HG03575 (cell line): ENCODE results near the gene CREG2.

Source experiments
- ATAC-seq: cut with Tn5 transposase; IDR thresholded peaks from one replicate; pipeline ENCODE4 v1.9.1; 2021; ENCODE audit not compliant: unreplicated experiment, insufficient number of reproducible peaks, low FRiP score; ENCODE audit errors: extremely low read depth

Gene CREG2

DNA sequence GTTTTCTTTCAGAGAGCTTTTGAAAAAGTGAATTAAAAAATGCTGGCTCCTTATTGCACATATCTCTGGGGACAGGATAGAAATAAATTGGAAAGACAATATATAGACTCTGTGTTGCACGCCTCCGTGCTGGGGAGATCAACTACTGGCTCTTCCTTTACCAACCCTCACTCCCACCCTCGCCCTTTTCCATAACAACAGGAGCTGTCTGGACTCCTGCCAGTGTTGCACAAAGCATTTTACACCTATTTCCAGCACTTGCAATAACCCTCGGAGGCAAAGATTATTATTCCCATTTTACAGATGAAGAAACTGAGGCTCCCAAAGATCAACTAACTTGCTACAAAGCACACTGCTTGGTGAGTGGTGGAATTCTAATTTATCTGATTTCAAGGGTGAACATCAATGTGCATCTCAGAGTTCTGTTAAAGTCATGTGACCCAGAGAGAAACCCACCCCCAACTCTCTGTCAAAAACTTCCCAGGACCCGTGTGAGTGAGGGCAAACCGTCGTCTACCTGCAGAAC lies 4.2 kb downstream of the CREG2 start:
- ATAC-seq, result no peak

DNA sequence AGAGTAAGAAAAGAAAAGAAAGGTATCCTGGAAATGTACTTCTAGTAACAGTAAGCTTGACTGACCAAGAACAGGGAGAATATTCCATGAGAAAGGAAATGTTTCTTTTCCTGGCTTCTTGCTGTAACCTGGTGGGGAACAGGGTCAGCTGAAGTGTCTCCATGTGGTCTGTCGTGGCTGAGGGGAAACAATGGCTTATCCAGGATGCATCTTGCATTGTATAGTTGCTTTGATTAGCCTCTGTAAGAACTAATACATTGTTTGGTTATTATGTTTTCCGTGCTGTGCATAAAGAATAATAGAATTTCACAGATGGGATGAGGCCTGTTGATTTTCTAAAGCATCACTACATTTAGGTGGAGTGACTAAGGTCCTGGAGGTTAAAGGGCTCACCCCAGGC lies 4.9 kb downstream of the CREG2 start:
- ATAC-seq, result no peak

DNA sequence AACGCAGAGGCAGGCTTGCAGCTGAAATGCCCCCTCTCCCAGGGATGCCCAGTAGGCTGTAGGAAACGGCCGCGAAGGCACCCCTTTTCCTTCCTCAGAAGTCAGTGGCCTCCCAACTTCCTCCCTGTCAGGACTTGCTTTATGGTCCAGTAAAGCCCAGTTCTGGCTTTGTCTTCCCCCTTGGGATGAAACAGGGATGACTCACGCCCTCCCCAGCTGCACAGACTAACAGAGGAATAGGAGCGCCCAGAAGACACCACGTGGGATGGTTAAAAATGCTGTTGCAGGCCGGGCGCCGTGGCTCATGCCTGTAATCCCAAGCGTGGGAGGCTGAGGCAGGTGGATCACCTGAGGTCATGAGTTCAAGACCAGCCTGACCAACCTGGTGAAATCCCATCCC lies 6.9 kb downstream of the CREG2 start:
- ATAC-seq, result no peak

DNA sequence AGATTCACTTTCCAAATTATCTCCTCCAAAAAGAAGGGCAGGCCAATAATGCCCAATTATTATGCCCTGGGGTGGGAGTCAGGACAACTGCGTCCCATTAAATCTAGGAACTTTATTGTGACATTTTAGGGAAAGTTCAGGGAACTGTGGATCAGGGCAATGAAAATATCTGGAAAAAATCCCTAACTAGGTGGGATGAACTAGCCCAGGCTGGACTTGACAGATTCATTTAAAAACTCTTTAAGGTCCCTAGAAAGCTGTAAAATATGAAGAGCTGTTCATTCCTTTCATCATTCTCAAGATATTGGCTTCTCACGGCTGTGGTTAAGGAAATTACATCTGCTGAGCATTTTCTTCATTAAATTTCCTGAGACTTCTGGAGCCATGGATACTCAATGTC lies 8.2 kb downstream of the CREG2 start:
- no peak for ATAC-seq

DNA sequence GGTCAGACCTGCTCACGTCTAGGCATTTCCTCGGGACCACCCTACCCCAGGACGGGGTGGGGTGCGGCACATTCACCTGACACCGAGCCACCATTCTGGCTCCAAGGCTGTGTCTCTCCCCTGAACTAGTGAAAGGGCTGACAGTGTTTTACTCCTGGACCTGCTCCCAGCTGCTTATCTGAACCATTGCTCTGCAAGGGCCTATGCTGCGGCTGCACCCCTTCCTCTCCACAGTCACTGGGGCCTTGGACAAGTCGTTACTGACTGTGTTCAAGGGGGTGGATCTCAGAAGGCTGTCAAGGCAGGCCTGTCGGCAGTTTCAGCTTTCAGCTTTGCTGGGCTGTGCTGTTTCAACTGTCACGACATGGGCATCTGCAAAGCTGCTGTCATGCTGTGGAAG lies 11.7 kb downstream of the CREG2 start:
- ATAC-seq, result no peak

DNA sequence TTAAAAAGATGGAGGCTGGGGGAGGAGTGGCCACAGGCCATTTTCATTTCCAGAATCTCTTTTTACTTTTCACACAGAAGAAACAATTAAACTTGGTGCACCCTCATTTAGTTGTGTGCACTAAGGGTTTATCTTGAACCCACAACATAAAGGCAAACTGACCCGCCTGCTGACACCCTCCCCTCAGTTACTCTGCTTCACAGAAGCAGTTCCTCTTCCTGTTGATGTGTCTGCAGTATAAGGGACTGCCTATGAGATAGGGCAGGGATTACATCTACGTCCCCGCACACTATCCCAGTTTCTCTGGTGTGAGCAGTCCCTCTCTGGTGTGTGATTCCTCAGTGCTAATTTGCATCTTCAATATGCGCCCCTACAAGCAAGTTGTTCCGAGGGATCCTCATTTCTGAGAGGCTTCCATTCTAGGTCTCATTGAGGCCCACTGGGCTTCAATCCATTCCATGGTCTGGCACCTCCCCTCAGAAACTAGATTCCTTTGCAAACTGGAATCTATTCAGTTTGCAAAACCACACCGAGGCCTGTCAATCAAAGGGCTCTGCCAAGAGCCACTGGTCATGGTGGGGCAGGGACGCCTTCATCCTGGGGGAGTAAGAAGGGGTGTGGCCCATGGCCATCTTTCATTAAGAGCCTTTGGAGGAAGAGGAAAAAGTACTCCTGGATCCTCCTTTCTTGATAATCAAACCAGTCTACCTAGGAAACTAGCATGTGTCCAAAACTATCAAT lies 12.3 kb downstream of the CREG2 start:
- ATAC-seq, result no peak

DNA sequence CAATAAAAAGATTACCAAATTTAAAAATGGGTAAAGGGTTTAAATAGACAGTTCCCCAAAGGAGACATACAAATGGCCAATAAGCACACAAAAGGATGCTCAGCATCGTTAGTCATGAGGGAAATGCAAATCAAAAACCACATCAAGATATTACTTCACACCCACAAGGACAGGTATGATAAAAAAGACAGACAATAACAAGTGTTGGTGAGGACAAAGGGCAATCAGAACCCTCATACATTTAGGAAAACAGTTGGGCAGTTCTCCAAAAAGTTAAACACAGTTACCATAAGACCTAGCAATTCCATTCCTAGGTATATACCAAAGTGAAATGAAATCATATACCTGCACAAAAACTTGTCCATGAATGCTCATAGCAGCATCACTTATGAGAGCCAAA lies 14.5 kb downstream of the CREG2 start:
- no peak for ATAC-seq

DNA sequence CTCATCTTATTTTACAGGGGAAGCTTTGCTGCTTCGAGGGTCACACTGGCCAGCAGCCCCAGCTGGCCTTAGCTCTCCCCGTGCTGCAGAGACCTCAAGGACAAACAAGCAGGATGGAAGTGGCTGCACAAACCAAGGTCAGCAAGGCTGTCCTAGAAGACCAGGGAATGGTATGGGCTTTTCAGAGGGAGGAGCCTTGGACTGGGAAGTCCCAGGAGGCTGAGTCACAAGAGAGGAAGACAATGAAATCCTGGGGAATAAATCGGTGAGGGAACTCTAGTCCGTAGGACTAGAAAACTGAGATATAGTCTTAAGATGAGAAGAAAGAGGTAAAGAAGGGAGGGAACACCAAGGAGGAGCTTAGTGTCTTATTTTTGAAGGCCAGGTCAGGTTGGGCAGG lies 15.7 kb downstream of the CREG2 start:
- no peak for ATAC-seq

DNA sequence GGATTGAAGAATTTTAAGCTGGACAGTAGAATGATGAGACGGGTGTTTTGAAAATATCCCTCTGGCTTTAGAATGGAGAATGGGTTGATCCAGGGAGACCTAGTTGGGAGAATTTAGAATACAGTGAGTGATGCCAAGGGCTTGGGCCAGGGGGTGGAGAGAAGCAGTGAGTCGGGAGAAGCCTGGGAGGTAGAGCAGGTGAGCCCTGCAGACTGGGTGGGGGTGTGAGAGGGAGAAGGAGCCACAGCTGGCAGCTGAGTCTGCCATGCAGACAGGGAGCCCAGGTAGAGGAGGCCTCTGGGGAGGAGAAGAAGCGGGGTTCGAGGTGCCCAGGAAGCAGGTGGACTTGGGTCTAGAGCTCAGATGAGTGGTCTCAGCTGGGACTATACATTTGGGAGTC lies 18.2 kb downstream of the CREG2 start:
- no peak for ATAC-seq

DNA sequence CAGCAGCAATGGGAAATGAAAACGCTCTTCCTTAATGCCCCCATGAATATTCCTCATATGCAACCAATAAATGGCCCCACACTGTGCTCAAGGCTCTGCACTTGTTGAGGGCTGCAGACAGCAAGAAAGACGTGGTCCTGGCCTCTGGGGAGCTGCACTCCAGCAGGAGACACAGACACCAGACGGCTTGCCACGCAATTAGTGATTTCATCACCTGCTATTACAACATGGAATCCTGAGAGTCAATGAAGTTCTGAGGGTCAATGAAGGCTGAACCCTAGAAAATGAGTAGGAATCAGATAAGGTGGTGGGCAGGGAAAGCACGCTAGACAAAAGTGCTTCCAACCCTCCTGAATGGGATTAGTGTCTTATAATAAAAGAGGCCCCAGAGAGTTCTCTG lies 18.9 kb downstream of the CREG2 start:
- ATAC-seq, result no peak

DNA sequence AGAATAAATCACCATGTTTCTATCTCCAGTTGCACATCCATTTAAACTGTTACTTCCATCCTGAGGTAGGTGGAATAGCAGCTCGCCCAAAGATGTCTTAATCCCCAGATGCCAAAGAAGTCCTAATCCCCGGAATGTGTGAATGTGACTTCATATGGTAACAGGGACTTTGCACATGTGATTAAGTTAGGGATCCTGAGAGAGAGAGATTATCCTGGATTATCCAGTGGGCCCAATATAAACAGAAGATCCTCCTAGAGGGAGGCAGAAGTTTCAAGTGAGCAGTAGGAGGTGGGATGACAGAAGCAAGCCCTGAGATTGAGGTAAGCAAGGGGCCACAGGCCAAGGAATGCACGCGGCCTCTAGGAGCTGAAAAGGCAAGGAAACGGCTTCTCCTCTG lies 19.8 kb downstream of the CREG2 start:
- ATAC-seq, result no peak

DNA sequence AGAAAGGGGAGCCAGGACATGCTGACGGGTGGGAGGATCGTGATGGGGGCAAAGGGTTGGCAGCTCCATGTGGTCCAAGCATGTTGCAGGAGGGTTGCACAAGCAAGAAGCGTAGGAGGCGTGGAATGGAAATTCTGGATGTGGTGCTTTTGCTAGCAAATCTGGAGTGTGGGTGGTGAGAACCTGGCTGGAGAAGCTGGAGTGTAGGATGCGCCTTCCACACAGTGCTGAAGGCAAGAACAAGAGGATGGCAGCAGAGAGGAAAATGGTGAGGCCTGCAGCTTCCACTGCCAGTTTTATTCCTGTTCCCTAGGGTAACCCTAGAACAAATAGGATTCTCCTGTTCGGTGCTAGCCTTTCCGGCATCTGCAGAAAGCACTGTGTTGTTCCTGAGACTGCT lies 22.4 kb downstream of the CREG2 start:
- ATAC-seq, result no peak

DNA sequence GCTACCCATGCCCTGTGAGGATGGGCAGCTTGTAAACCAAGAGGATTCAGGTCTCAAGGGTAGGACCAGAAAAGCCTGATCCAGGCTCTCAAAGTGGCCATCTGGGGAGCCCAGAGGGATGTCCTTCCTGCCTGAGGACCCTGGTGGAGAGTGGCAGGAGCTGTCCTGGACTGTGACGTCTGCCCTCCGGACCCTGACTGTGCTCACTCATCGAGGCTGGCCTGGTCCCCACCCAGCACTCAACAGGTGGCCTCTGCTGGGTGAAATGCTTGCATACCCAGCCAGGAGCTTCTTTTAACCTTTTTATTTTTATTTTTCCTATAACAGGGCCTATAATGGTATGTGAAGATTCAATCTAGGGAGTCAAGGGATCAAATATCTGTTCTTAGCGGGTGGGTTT lies 24.5 kb downstream of the CREG2 start:
- no peak for ATAC-seq

DNA sequence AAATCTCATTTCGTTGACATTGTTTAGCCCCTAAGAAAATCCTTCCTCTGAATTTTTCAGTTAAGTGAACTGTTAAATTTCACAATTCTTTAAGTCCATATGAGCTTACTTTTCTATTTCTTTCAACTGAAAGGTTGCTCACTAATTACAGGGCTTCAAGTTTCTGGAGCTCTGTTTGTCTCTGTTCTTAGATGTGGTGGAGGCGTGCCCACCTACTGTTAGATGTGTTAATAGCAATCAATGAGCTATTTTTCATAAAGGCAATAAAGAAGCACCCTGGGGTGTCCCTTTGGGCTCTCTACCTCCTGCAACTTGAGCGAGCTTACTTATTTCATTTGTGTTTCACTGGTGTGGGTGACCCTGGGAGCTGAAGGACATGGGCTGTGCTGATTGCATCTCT lies 25.0 kb downstream of the CREG2 start:
- no peak for ATAC-seq

DNA sequence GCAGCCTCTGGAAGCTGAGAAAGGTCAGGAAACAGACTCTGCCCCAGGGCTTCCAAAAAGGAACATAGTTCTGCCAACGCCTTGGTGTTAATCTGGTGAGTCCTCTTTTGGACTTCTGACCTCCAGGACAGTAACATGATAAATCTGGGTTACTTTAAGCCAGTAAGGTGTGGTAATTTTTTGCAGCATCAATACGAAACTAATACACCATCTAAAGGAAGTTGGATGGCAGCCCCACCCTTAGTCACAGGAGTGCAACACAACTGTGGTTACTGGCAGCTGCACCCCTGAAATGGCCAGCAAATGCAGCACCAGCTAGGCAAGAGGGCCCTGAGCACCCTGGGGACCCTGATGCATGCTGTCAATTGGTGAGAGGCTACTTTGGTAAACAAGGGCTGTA lies 25.8 kb downstream of the CREG2 start:
- ATAC-seq, result no peak

DNA sequence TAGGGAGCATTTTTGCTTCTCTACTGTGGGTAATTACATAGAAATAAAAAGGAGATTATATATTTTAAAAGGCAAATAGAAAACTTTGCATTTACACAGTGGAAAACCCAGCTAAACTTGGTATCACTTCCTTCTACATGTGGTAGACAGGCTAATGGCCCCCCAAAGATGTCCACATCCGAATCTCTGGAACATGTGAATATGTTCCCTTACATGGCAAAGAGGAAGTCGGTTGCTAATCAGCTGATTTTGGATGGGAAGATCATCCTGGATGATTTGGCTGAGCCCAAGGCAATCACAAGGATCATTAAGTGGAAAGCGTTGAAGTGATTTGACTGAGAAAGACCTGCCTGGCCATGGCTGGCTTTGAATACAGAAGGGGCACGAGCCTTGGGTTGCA lies 26.2 kb downstream of the CREG2 start:
- ATAC-seq, result no peak

DNA sequence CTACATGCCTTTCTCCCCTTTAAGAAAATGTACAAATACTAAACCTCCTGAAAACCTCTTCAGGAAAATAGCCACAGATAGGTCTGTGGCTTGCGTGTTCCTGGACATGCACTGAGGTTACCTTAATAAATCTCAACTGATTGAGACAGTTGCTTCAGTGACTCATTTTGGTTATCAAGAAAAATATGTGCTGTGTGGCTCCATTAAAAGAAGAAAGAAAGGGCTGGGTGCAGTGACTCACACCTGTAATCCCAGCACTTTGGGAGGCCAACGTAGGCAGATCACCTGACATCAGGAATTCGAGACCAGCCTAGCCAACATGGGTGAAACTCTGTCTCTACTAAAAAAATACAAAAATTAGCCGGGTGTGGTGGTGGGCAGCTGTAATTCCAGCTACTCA lies 27.1 kb downstream of the CREG2 start:
- ATAC-seq, result no peak

DNA sequence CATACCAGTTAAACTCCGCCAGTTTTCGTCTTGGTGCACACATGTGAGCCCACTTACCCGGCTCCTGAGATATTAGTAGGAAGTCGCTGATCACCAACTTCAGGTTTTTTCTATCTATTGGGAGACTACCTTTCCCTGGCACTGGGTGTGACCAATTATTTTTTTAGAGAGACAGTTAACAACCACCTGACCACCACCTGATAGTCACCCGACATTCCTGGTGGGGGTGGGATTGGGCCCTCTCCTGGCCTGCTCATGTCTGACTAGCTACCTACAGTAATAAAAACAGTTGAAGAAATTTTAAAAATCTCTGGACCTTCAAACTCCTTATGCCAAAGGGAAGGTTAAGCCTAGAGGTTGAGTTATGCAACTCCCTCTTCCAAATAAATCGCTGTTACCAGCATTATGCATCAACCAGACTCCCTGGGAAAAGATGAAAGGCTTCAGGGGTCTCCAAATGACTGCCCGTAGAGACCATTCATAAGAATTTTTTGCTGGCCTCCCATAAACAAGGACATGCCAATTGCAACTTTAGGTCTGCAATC lies 27.8 kb downstream of the CREG2 start:
- ATAC-seq, result no peak

DNA sequence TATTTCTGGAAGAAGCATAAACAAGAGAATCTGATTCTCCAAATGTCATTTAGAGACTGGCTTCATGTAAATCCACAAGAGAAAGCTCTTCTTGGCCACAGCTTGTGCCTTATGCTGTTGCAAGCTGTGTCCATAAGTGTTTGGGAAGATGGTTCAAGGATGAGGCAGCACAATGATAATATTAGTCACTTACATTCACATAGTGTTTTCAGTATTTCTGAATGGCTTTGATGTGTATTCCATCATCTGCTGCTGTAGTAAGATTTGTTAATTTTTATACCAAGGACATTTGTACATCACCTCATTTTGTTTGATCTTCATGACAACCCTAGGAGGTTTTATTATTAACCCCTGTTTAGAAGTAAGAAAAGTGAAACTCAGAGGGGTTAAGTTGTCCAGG lies 29.9 kb downstream of the CREG2 start:
- ATAC-seq, result no peak

DNA sequence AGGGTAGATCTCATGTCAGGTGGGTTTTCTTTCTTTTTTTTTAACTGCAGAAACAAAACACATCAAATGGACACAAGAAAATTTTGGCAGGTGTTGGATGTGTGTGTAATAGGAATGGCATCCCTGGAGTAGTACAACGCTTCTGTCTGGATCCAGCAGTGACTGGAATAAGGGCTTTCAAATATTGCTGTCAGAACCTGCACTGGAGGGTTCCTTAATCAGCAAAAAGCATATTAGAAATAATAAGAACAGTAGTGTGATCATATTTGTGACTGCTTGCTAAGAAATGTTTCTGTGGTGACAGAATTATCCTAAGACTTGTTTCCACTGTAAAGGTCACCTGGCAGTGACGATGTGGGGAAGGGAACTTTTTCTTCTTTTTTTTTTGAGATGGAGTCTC lies 30.8 kb downstream of the CREG2 start:
- ATAC-seq, result no peak

DNA sequence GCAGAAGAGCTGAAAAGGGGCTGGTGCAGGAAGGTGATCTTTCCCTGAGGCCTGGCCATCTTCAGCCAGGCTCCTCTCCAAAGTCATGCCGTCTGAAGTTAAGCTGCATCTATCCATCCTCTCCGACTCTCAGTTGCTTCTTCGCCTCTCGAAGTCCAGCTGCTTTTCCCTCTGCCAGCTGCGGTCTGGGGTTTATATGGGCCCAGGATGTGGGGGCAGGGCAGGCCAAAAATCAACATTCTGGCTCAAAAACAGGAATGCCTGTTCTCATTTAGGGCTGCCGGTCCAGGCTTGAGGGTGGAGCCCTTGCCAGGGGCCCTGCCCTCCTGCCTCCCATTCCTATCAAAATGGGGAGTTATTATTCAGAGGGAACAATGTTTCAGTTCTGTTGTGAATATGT lies 31.2 kb downstream of the CREG2 start:
- no peak for ATAC-seq
